GM12878 (cell line): ENCODE measurements around the gene EML5. TPM values are rescaled to one million over a fixed set of nuclear protein-coding genes. Genes with fewer than 3 reads are reported as not detected.

ENCODE experiments used
- ATAC-seq: fragments of 200-7000 bp; cut with Tn5 transposase; 3 replicates; pipeline ENCODE4 v1.9.1; 2020; ENCODE audit warnings: mild to moderate bottlenecking, moderate library complexity
- BruUV-seq: library from RNA; stranded (reverse); fragments of 400-500 nt; replicated peaks from 2 replicates; lab custom pipeline; 2021; lab: Mats Ljungman, UMichigan
- CTCF ChIA-PET: fragments of 300-600 bp; sonication (Branson Sonifier 250); formaldehyde crosslinking; extraction: SDS; loops from one replicate; lab custom pipeline; 2021; ENCODE audit warnings: inconsistent platforms; lab: Yijun Ruan, JAX
- POLR2A ChIA-PET: fragments of 350-600 bp; formaldehyde crosslinking; extraction: SDS; loops from one replicate; lab custom pipeline; 2021; ENCODE audit warnings: inconsistent platforms; lab: Charles Lee
- RAD21 ChIA-PET: fragments of 300-600 bp; sonication (Branson Sonifier 250); formaldehyde crosslinking; loops from one replicate; lab custom pipeline; 2023; ENCODE audit warnings: antibody characterized with exemption; ENCODE audit not compliant: unreplicated experiment; lab: Charles Lee
- SMC1A ChIA-PET: fragments of 300-600 bp; sonication (Branson Sonifier 250); formaldehyde crosslinking; loops from one replicate; lab custom pipeline; 2023; ENCODE audit not compliant: unreplicated experiment, uncharacterized antibody; lab: Charles Lee
- DNase-seq: peaks from one replicate; pipeline ENCODE4 v3.0.0-alpha.2; 2011; ENCODE audit warnings: low read depth, low spot score
- FAIRE-seq: peaks from 3 replicates; lab custom pipeline; 2011; peaks lifted over from hg19 to GRCh38; lab: Jason Lieb, UNC
- H2AFZ ChIP-seq: 2 replicates; pipeline ENCODE4 v1.6.0; 2011; ENCODE audit warnings: low read depth, low read length, control low read depth; ENCODE audit not compliant: control insufficient read depth
- H3K27ac ChIP-seq: 2 replicates; pipeline ENCODE4 v1.5.1; 2011; ENCODE audit warnings: control low read depth; ENCODE audit not compliant: control insufficient read depth, insufficient read depth
- H3K27me3 ChIP-seq, 2 experiments: replicated peaks in 1 of 2; 2 replicates each; pipeline versions ENCODE4 v1.6.0 to v1.6.1; 2011; ENCODE audit warnings: low read length in 1 of 2; ENCODE audit not compliant: control insufficient read depth in 2 of 2, insufficient read depth in 2 of 2
- H3K36me3 ChIP-seq, 2 experiments: 2 replicates each; pipeline ENCODE4 v1.5.1; 2011; ENCODE audit warnings: low read length in 1 of 2; ENCODE audit not compliant: control insufficient read depth in 2 of 2, insufficient read depth in 2 of 2
- H3K4me1 ChIP-seq: 2 replicates; pipeline ENCODE4 v1.6.1; 2011; ENCODE audit warnings: mild to moderate bottlenecking, low read length, moderate library complexity, mixed read lengths; ENCODE audit not compliant: control insufficient read depth, insufficient read depth
- H3K4me2 ChIP-seq: 2 replicates; pipeline ENCODE4 v1.6.0; 2011; ENCODE audit warnings: control low read depth; ENCODE audit not compliant: control insufficient read depth, insufficient read depth
- H3K4me3 ChIP-seq: fragments of 200-600 bp; sonication (generic); 2 replicates; pipeline ENCODE4 v1.5.1; 2016
- H3K79me2 ChIP-seq: 2 replicates; pipeline ENCODE4 v1.6.0; 2011; ENCODE audit warnings: low read length; ENCODE audit not compliant: control insufficient read depth, insufficient read depth
- H3K9ac ChIP-seq: 2 replicates; pipeline ENCODE4 v1.8.0; 2011; ENCODE audit warnings: low read length, control low read depth, mixed read lengths; ENCODE audit not compliant: control insufficient read depth, insufficient read depth
- H3K9me3 ChIP-seq: replicated peaks from 3 replicates; pipeline ENCODE4 v1.5.1; 2011; ENCODE audit warnings: mild to moderate bottlenecking, low read length; ENCODE audit not compliant: control insufficient read depth, insufficient read depth
- H4K20me1 ChIP-seq: 2 replicates; pipeline ENCODE4 v1.6.0; 2011; ENCODE audit not compliant: control insufficient read depth, insufficient read depth
- FOS ChIP-seq: IDR thresholded peaks from 3 replicates; pipeline ENCODE4 v1.6.1; 2011; ENCODE audit warnings: borderline replicate concordance; ENCODE audit not compliant: insufficient read length; ENCODE audit errors: extremely low read depth
- IRF3 ChIP-seq: fragments of 450-650 bp; IDR thresholded peaks from 2 replicates; pipeline ENCODE4 v1.6.1; 2014; ENCODE audit warnings: mild to moderate bottlenecking
- POLR2A ChIP-seq: IDR thresholded peaks from 2 replicates; pipeline ENCODE4 v1.6.1; 2011; ENCODE audit warnings: low read depth, mild to moderate bottlenecking, low read length
- WGBS: methylation state at CpG from one replicate; pipeline ENCODE4 v1.1.6; 2016; ENCODE audit warnings: low lambda C conversion rate; ENCODE audit not compliant: insufficient replicate concordance, insufficient coverage; ENCODE audit errors: missing lambda C conversion rate; 5-methylcytosine and 5-hydroxymethylcytosine counted together
- in situ Hi-C: fragments of 300-500 bp; cut with MboI; formaldehyde crosslinking; loops from 9 replicates; pipeline ENCODE4 v1.14.3; 2018; ENCODE audit warnings: mixed read lengths
- intact Hi-C: fragments of 100-400 bp; cut with micrococcal nuclease; formaldehyde crosslinking; loops from one replicate; pipeline ENCODE4 v1.14.2; 2022; ENCODE audit not compliant: unreplicated experiment
- polyA plus RNA-seq, 11 experiments: library from polyadenylated mRNA; depleted of rRNA in 4 of 11; unstranded in 6 of 11; stranded (reverse) in 5 of 11; fragments of >200 nt; fragmentation: Nextera tagmentation in 4 of 11; fragmentation: Illumina TruSeq in 1 of 11; extraction: Ambion mirVana in 4 of 11; extraction: Trizol in 1 of 11; gene quantifications; 1 replicate in 1 of 11; 2 replicates in 10 of 11; pipeline versions ENCODE4 v1.2.1 to v1.2.3, GENCODE V29; 2011 to 2016; ENCODE audit warnings: inconsistent platforms in 2 of 11, missing spikeins in 2 of 11, low read depth in 1 of 11
- total RNA-seq, 4 experiments: library from RNA; depleted of rRNA in 3 of 4; stranded (reverse); fragments of >200 nt in 3 of 4; fragmentation: Illumina TruSeq in 1 of 4; extraction: Trizol in 1 of 4; gene quantifications; 2 replicates each; pipeline versions ENCODE4 v1.2.1 to v1.2.3, GENCODE V29; 2013 to 2021
- TF ChIP-seq, protein P1 (sequence below): fragments of 450-650 bp; IDR thresholded peaks from 2 replicates; pipeline ENCODE4 v1.6.1; 2016; ENCODE audit warnings: mild to moderate bottlenecking

EML5 gene
- total and polyA plus RNA-seq, 10 of the 15 experiments (the other 5 are each of a cell fraction or from before 2014, with no cell fraction given), result 0.08 to 0.35 (median 0.22) TPM; not detected in 1

GRCh38 chr14:88669346-88669745 is 123.4 kb downstream of the EML5 start:
- no peaks in the 10 kb centered on the region for H3K27me3 ChIP-seq
- ATAC-seq, result no peak
- no peak overlapping the region for H2AFZ ChIP-seq
- FAIRE-seq, result no peak
- no peaks in the 10 kb centered on the region for H3K79me2 ChIP-seq
- in situ Hi-C loops, result no loop called here
- H3K4me2 ChIP-seq, result peak overlapping the region; percentile 84
- intact Hi-C loops, result loop anchor here (5.0 kb wide), 4 partner anchors 123 to 1248 kb away; partner anchors contain the start of gene EML5
- H3K36me3 ChIP-seq, result no peaks in the 10 kb centered on the region
- H3K4me3 ChIP-seq, result no peak overlapping the region; the same call in 1 of the 2 replicates
- no peak overlapping the region for H3K9ac ChIP-seq
- POLR2A ChIA-PET, result interaction anchor here (3.9 kb wide), 1 partner anchor 13 kb away, joined by 20 read pairs; no protein-coding TSS in a partner anchor
- no peaks in the 10 kb centered on the region for H4K20me1 ChIP-seq
- RAD21 ChIA-PET, result interaction anchor here (0.7 to 5.4 kb wide), 15 partner anchors 9 to 198 kb away, joined by 3 to 63 read pairs (median 5); partner anchors contain the start of genes EML5, TTC8 and ZC3H14
- no TSS peak for BruUV-seq
- SMC1A ChIA-PET, result interaction anchor here (0.9 to 5.4 kb wide), 9 partner anchors 10 to 840 kb away, joined by 3 to 85 read pairs (median 5); partner anchors contain the start of gene TTC8
- CTCF ChIA-PET, result interaction anchor here (0.7 to 4.8 kb wide), 18 partner anchors 10 to 480 kb away, joined by 3 to 88 read pairs (median 4); partner anchors contain the start of gene TTC8
- no peak overlapping the region for H3K27ac ChIP-seq
- H3K4me1 ChIP-seq, result peaks cover 23% of the 10 kb centered on the region
- WGBS, result 82% methylated on average over 4 of the region's 4 CpGs
- DNase-seq, result no peak
- no peaks in the 10 kb centered on the region; the same call in 1 of the 3 replicates for H3K9me3 ChIP-seq
- no peak for TF ChIP-seq POLR2A
- TF ChIP-seq, protein P1, sequence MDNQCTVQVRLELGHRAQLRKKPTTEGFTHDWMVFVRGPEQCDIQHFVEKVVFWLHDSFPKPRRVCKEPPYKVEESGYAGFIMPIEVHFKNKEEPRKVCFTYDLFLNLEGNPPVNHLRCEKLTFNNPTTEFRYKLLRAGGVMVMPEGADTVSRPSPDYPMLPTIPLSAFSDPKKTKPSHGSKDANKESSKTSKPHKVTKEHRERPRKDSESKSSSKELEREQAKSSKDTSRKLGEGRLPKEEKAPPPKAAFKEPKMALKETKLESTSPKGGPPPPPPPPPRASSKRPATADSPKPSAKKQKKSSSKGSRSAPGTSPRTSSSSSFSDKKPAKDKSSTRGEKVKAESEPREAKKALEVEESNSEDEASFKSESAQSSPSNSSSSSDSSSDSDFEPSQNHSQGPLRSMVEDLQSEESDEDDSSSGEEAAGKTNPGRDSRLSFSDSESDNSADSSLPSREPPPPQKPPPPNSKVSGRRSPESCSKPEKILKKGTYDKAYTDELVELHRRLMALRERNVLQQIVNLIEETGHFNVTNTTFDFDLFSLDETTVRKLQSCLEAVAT, result no peak
- TF ChIP-seq IRF3, result no peak
- TF ChIP-seq FOS, result no peak
- TF ChIP-seq, all 136 proteins: peak for 0
